GM23248 (cell line): ENCODE data around the gene ZNF280C.

ENCODE experiments used
- EZH2 ChIP-seq: fragments of 200-600 bp; sonication (generic); IDR thresholded peaks from 2 replicates; pipeline ENCODE4 v1.6.1; 2018; ENCODE audit warnings: antibody characterized with exemption, mild to moderate bottlenecking; ENCODE audit not compliant: insufficient read depth, poor library complexity, severe bottlenecking
- EZH2phosphoT487 ChIP-seq: fragments of 200-600 bp; sonication (generic); IDR thresholded peaks from 2 replicates; pipeline ENCODE4 v1.6.1; 2018; ENCODE audit warnings: antibody characterized with exemption, moderate library complexity, mild to moderate bottlenecking, low read depth; ENCODE audit not compliant: insufficient read depth

DNA sequence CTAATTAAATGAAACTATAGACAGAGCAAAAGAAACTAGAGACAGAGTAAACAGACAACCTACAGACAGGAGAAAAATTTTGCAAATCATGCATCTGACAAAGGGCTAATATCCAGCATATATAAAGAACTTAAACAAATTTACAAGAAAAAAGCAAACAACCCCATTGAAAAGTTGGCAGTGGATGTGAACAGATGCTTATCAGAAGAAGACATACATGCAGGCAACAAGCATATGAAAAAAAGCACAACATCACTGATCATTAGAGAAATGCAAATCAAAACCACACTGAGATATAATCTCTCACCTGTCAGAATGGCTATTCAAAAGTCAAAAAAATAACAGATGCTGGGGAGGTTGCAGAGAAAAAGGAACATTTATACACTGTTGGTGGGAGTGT lies 14.8 kb downstream of the ZNF280C start:
- TF ChIP-seq EZH2 (no peak), EZH2phosphoT487 (no peak)
